H1 (cell line): ENCODE results near the gene SBF1. TPM values are rescaled to one million over a fixed set of nuclear protein-coding genes. Genes with fewer than 3 reads are reported as not detected.

Experiments
- CTCF ChIA-PET: fragments of 300-600 bp; sonication (Branson Sonifier 250); formaldehyde crosslinking; loops from one replicate; lab custom pipeline; 2021; ENCODE audit not compliant: partially characterized antibody; lab: Charles Lee
- POLR2A ChIA-PET: fragments of 300-600 bp; sonication (Branson Sonifier 250); formaldehyde crosslinking; loops from one replicate; lab custom pipeline; 2021; ENCODE audit warnings: inconsistent platforms; ENCODE audit not compliant: partially characterized antibody; lab: Charles Lee
- DNase-seq, 2 experiments: peaks; one replicate each; pipeline versions ENCODE4 v3.0.0 to v3.0.0-alpha.2; 2010 to 2022; ENCODE audit warnings: low spot score in 2 of 2, low read depth in 1 of 2, mixed read lengths in 1 of 2
- FAIRE-seq: peaks from 2 replicates; lab custom pipeline; 2011; peaks lifted over from hg19 to GRCh38; lab: Jason Lieb, UNC
- H2AFZ ChIP-seq: 2 replicates; pipeline ENCODE4 v1.8.1; 2012; ENCODE audit warnings: low read length, inconsistent platforms
- H2AK5ac ChIP-seq: 2 replicates; pipeline ENCODE4 v1.6.1; 2013; ENCODE audit warnings: low read depth, low read length
- H2BK120ac ChIP-seq: replicated peaks from 2 replicates; pipeline ENCODE3; 2013; ENCODE audit warnings: low read depth, low read length, inconsistent platforms
- H2BK12ac ChIP-seq: 2 replicates; pipeline ENCODE4 v1.6.1; 2013; ENCODE audit warnings: low read depth, low read length
- H2BK15ac ChIP-seq: 2 replicates; pipeline ENCODE4 v1.6.1; 2013; ENCODE audit warnings: low read length
- H2BK20ac ChIP-seq: 2 replicates; pipeline ENCODE4 v1.6.1; 2013; ENCODE audit warnings: low read length
- H2BK5ac ChIP-seq: 2 replicates; pipeline ENCODE4 v1.6.1; 2013; ENCODE audit warnings: low read depth, low read length
- H3K14ac ChIP-seq: 2 replicates; pipeline ENCODE4 v1.6.1; 2013; ENCODE audit warnings: inconsistent platforms; ENCODE audit not compliant: insufficient read length
- H3K18ac ChIP-seq: 2 replicates; pipeline ENCODE4 v1.6.1; 2013; ENCODE audit warnings: low read length; ENCODE audit errors: extremely low read depth
- H3K23ac ChIP-seq: 2 replicates; pipeline ENCODE4 v1.6.1; 2013; ENCODE audit warnings: inconsistent platforms; ENCODE audit not compliant: insufficient read length
- H3K23me2 ChIP-seq: 2 replicates; pipeline ENCODE4 v1.6.1; 2013; ENCODE audit warnings: low read depth, low read length
- H3K27ac ChIP-seq: 2 replicates; pipeline ENCODE4 v1.6.1; 2011; ENCODE audit warnings: low read depth, low read length, inconsistent platforms
- H3K27me3 ChIP-seq, 4 experiments: replicated peaks in 1 of 4; 1 replicate in 1 of 4; 2 replicates in 3 of 4; pipeline versions ENCODE4 v1.6.1 to v1.8.1; 2011 to 2013; ENCODE audit warnings: low read length in 3 of 4, mild to moderate bottlenecking in 3 of 4, inconsistent platforms in 2 of 4, mixed read lengths in 2 of 4, moderate library complexity in 1 of 4; ENCODE audit not compliant: control insufficient read depth in 3 of 4, insufficient read depth in 3 of 4; ENCODE audit errors: extremely low read depth in 1 of 4
- H3K36me3 ChIP-seq, 4 experiments: 2 replicates each; pipeline versions ENCODE4 v1.6.1 to v1.8.1; 2011 to 2013; ENCODE audit warnings: mild to moderate bottlenecking in 4 of 4, low read length in 3 of 4, moderate library complexity in 2 of 4, control low read depth in 1 of 4, inconsistent platforms in 1 of 4; ENCODE audit not compliant: insufficient read depth in 4 of 4, control insufficient read depth in 2 of 4
- H3K4ac ChIP-seq: replicated peaks from 2 replicates; pipeline ENCODE3; 2013; ENCODE audit warnings: low read length, low read depth, mixed read lengths, inconsistent platforms; ENCODE audit not compliant: insufficient read length
- H3K4me1 ChIP-seq, 4 experiments: replicated peaks in 1 of 4; 1 replicate in 1 of 4; 2 replicates in 3 of 4; pipeline versions ENCODE4 v1.6.1 to v1.8.1; 2011 to 2013; ENCODE audit warnings: low read length in 3 of 4, inconsistent platforms in 2 of 4, mixed read lengths in 1 of 4; ENCODE audit not compliant: insufficient read depth in 4 of 4, control insufficient read depth in 3 of 4
- H3K4me2 ChIP-seq, 2 experiments: 2 replicates each; pipeline versions ENCODE4 v1.6.1 to v1.8.1; 2011 to 2013; ENCODE audit warnings: low read depth in 2 of 2, low read length in 2 of 2, control low read depth in 1 of 2, inconsistent platforms in 1 of 2, mild to moderate bottlenecking in 1 of 2; ENCODE audit not compliant: insufficient read depth in 1 of 2
- H3K4me3 ChIP-seq, 4 experiments: fragments of 200-600, 300-600 bp in 1 of 4; sonication (generic), shearing (Covaris generic), sonication (Bioruptor Twin) in 1 of 4; 2 replicates each; pipeline versions ENCODE4 v1.5.1 to v1.8.1; 2011 to 2016; ENCODE audit warnings: low read length in 4 of 4, low read depth in 3 of 4, control low read depth in 2 of 4, inconsistent platforms in 2 of 4, mild to moderate bottlenecking in 2 of 4, mixed read lengths in 1 of 4, moderate library complexity in 1 of 4; ENCODE audit not compliant: insufficient read depth in 2 of 4; ENCODE audit errors: extremely low read depth in 1 of 4
- H3K56ac ChIP-seq: replicated peaks from 2 replicates; pipeline ENCODE3; 2013; ENCODE audit warnings: low read depth, mild to moderate bottlenecking, mixed read lengths, low read length, inconsistent platforms; ENCODE audit not compliant: insufficient read length
- H3K79me1 ChIP-seq: 2 replicates; pipeline ENCODE4 v1.6.1; 2013; ENCODE audit warnings: low read depth, low read length, control low read depth
- H3K79me2 ChIP-seq, 2 experiments: 2 replicates each; pipeline versions ENCODE4 v1.6.1 to v1.8.1; 2012 to 2013; ENCODE audit warnings: low read length in 2 of 2, mild to moderate bottlenecking in 2 of 2, inconsistent platforms in 1 of 2; ENCODE audit not compliant: insufficient read depth in 2 of 2, control insufficient read depth in 1 of 2
- H3K9ac ChIP-seq, 4 experiments: replicated peaks in 1 of 4; 1 replicate in 1 of 4; 2 replicates in 3 of 4; pipeline versions ENCODE4 v1.6.1 to v1.8.1; 2011 to 2013; ENCODE audit warnings: low read depth in 3 of 4, low read length in 3 of 4, control low read depth in 2 of 4, mild to moderate bottlenecking in 2 of 4, moderate library complexity in 2 of 4, inconsistent platforms in 1 of 4; ENCODE audit errors: extremely low read depth in 1 of 4
- H3K9me3 ChIP-seq, 2 experiments: 2 replicates each; pipeline versions ENCODE4 v1.6.1 to v1.8.1; 2012 to 2013; ENCODE audit warnings: mild to moderate bottlenecking in 2 of 2, moderate library complexity in 2 of 2, control low read depth in 1 of 2, inconsistent platforms in 1 of 2, low read depth in 1 of 2, low read length in 1 of 2, mixed read lengths in 1 of 2; ENCODE audit not compliant: insufficient read depth in 2 of 2
- H4K20me1 ChIP-seq, 2 experiments: replicated peaks in 1 of 2; 2 replicates each; pipeline versions ENCODE3 to v1.8.1; 2011 to 2013; ENCODE audit warnings: inconsistent platforms in 2 of 2, low read length in 2 of 2, mild to moderate bottlenecking in 1 of 2; ENCODE audit not compliant: insufficient read depth in 2 of 2, control insufficient read depth in 1 of 2
- H4K5ac ChIP-seq: 2 replicates; pipeline ENCODE4 v1.6.1; 2013; ENCODE audit warnings: low read length, low read depth, mixed read lengths, inconsistent platforms; ENCODE audit not compliant: insufficient read length
- H4K8ac ChIP-seq: 2 replicates; pipeline ENCODE4 v1.8.0; 2013; ENCODE audit warnings: mild to moderate bottlenecking, moderate library complexity, low read length, inconsistent platforms; ENCODE audit not compliant: insufficient read depth; ENCODE audit errors: extremely low read depth
- H4K91ac ChIP-seq: replicated peaks from 2 replicates; pipeline ENCODE3; 2013; ENCODE audit warnings: low read length, mixed read lengths, inconsistent platforms; ENCODE audit not compliant: insufficient read length
- TEAD4 ChIP-seq: IDR thresholded peaks from 2 replicates; pipeline ENCODE4 v1.6.1; 2012; ENCODE audit warnings: low read depth, low read length, inconsistent platforms, mixed read lengths
- WGBS, 2 experiments: shearing (Covaris generic) in 1 of 2; methylation state at CpG; one replicate each; pipeline versions ENCODE4 v1.1.6 to v1.1.7; 2013 to 2015; ENCODE audit warnings: low lambda C conversion rate in 2 of 2, mixed read lengths in 2 of 2, inconsistent platforms in 1 of 2, low coverage in 1 of 2, missing lambda C conversion rate in 1 of 2; ENCODE audit not compliant: insufficient replicate concordance in 2 of 2, insufficient coverage in 1 of 2, insufficient read length in 1 of 2; ENCODE audit errors: extremely low coverage in 1 of 2, missing lambda C conversion rate in 1 of 2; 5-methylcytosine and 5-hydroxymethylcytosine counted together
- polyA plus RNA-seq, 7 experiments: library from polyadenylated mRNA; depleted of rRNA in 3 of 7; stranded (reverse) in 5 of 7; unstranded in 2 of 7; fragments of >200 nt in 5 of 7; fragments of 200-250 nt in 2 of 7; gene quantifications; 1 replicate in 5 of 7; 2 replicates in 1 of 7; 4 replicates in 1 of 7; pipeline versions ENCODE4 v1.2.1 to v1.2.3, GENCODE V29; 2011 to 2013; ENCODE audit warnings: missing spikeins in 2 of 7, mixed read lengths in 2 of 7
- total RNA-seq: library from RNA; stranded (reverse); fragmentation: NEBNext Ultra II Directional; extraction: Animal tissue kit (Norgen Biotek cat#: 25700); gene quantifications from 2 replicates; pipeline ENCODE4 v1.2.1, GENCODE V29; 2021
- TF ChIP-seq, protein P1 (sequence below): IDR thresholded peaks from 2 replicates; pipeline ENCODE4 v1.6.1; 2011; ENCODE audit warnings: low read depth, mild to moderate bottlenecking, low read length; ENCODE audit not compliant: insufficient read depth

Gene SBF1
- total and polyA plus RNA-seq, 2 of the 8 experiments (the other 6 are each of a cell fraction or from before 2014, with no cell fraction given), result 29.1 to 71.5 TPM

DNA sequence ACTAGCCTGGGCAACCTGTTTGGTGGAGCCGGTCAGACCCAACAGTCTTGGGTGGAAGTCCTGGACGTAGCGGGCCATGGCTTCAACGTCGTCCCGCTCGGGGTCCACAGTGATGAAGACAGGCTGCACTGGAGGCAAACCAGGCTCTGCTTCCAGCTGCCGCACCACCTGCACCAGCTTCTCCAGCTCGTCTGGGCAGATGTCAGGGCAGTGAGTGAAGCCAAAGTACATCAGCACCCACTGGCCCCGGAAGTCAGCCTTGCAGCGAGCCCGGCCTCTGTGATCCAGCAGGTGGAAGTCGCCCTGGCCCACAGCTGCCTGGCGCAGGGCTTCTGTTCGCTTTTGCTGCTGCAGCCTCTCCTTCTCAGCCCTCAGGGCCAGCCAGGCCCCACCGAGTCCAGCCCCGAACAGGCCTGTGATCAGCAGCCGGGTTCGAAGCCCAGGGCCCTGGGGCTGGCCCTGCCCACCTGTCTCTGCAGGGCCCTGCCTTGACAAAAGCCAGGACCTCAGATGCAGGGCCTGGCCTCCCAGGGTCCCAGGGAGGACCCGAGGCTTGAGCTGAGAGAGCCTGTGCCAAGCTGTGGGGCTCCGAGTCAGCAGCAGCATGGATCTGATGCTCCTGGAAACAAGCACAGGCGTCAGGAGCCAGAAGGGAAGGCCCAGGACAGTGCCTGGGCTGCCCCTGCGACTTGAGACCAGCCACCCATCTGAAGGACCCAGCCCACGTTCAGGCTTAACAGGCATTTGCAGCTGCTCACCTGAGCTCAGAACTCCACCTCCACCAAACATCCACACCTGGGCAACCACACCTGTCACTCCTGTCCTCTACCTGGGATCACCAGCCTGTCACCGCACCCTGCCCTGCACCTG is 49.2 kb upstream of the SBF1 start:
- no peak overlapping the region for H2BK20ac ChIP-seq
- no peak overlapping the region for H3K23ac ChIP-seq
- H4K5ac ChIP-seq, result no peak overlapping the region
- no peak overlapping the region for H2AK5ac ChIP-seq
- no peak overlapping the region for H3K14ac ChIP-seq
- H3K79me1 ChIP-seq, result no peaks in the 10 kb centered on the region
- no peak for DNase-seq
- H2AFZ ChIP-seq, result no peak overlapping the region
- no peak overlapping the region for H3K4ac ChIP-seq
- H4K91ac ChIP-seq, result no peak overlapping the region
- no peak overlapping the region for H3K27ac ChIP-seq
- H2BK5ac ChIP-seq, result no peak overlapping the region
- ChIA-PET POLR2A (interaction anchor here (0.7 to 3.0 kb wide), 8 partner anchors 8 to 50 kb away, joined by 3 to 32 read pairs (median 6); partner anchors contain the start of genes LMF2, NCAPH2 and SYCE3), CTCF (interaction anchor here (0.6 to 3.4 kb wide), 5 partner anchors 14 to 202 kb away, joined by 3 to 36 read pairs (median 5); no protein-coding TSS in a partner anchor)
- WGBS, 2 experiments, result 89% methylated on average over 25 of the region's 25 CpGs; no CpG with 5 or more reads in 1 of the 2 experiments
- H3K79me2 ChIP-seq, result no peaks in the 10 kb centered on the region
- 0 out of 2 replicates have a peak overlapping the region, but pooled peaks have one; percentile 0 for H4K8ac ChIP-seq
- peaks cover 5 to 23% of the 10 kb centered on the region in 2 experiments for H4K20me1 ChIP-seq
- H3K4me2 ChIP-seq, result peak overlapping the region; percentile 70 to 88
- no peaks in the 10 kb centered on the region for H3K9me3 ChIP-seq
- H2BK12ac ChIP-seq, result no peak overlapping the region
- H3K23me2 ChIP-seq, result peaks cover 17% of the 10 kb centered on the region; the same call in 1 of the 2 replicates
- H3K4me1 ChIP-seq, result peaks cover 0 to 11% (median 6%) of the 10 kb centered on the region in 4 experiments; a peak in 5 of 7 replicates
- H3K18ac ChIP-seq, result no peak overlapping the region
- FAIRE-seq, result no peak
- H3K27me3 ChIP-seq, result peaks cover 8 to 24% (median 18%) of the 10 kb centered on the region in 4 experiments; a peak in 6 of 7 replicates
- H2BK120ac ChIP-seq, result no peak overlapping the region
- no peak overlapping the region for H3K9ac ChIP-seq
- no peak overlapping the region for H3K56ac ChIP-seq
- peaks cover 4 to 19% (median 16%) of the 10 kb centered on the region in 4 experiments; a peak in 7 of 8 replicates for H3K36me3 ChIP-seq
- peak overlapping the region; percentile 63 to 78 (median 67); a peak in 5 of 8 replicates for H3K4me3 ChIP-seq
- H2BK15ac ChIP-seq, result no peak overlapping the region
- TF ChIP-seq TEAD4, result no peak
- TF ChIP-seq, protein P1, sequence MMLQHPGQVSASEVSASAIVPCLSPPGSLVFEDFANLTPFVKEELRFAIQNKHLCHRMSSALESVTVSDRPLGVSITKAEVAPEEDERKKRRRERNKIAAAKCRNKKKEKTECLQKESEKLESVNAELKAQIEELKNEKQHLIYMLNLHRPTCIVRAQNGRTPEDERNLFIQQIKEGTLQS, result no peak
